Measurements from ENCODE around the gene MB.

Gene MB

GRCh38 chr22:35599364-35599763 lies 17.8 kb downstream of the MB start:
- TF ChIP-seq FOXP2 (optimal IDR thresholded peaks at IDR 0.05; ENCODE audit: borderline replicate concordance, extremely low read depth, extremely low read length, insufficient read depth) = no peak
- no peak for TF ChIP-seq POLR2AphosphoS5 (IDR thresholded peaks at IDR 0.05; ENCODE audit: low read depth, low read length)
- no peak for TF ChIP-seq TAF1 (IDR thresholded peaks at IDR 0.05; ENCODE audit: borderline replicate concordance, insufficient read depth, low read length)
- no peak for TF ChIP-seq SIN3A (IDR thresholded peaks at IDR 0.05; ENCODE audit: borderline replicate concordance, insufficient read depth, low read length)
- TF ChIP-seq, protein P1, sequence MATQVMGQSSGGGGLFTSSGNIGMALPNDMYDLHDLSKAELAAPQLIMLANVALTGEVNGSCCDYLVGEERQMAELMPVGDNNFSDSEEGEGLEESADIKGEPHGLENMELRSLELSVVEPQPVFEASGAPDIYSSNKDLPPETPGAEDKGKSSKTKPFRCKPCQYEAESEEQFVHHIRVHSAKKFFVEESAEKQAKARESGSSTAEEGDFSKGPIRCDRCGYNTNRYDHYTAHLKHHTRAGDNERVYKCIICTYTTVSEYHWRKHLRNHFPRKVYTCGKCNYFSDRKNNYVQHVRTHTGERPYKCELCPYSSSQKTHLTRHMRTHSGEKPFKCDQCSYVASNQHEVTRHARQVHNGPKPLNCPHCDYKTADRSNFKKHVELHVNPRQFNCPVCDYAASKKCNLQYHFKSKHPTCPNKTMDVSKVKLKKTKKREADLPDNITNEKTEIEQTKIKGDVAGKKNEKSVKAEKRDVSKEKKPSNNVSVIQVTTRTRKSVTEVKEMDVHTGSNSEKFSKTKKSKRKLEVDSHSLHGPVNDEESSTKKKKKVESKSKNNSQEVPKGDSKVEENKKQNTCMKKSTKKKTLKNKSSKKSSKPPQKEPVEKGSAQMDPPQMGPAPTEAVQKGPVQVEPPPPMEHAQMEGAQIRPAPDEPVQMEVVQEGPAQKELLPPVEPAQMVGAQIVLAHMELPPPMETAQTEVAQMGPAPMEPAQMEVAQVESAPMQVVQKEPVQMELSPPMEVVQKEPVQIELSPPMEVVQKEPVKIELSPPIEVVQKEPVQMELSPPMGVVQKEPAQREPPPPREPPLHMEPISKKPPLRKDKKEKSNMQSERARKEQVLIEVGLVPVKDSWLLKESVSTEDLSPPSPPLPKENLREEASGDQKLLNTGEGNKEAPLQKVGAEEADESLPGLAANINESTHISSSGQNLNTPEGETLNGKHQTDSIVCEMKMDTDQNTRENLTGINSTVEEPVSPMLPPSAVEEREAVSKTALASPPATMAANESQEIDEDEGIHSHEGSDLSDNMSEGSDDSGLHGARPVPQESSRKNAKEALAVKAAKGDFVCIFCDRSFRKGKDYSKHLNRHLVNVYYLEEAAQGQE (IDR thresholded peaks at IDR 0.05; ENCODE audit: insufficient read depth in 1 of 2, low read depth in 2 of 2, low read length in 2 of 2) = no peak

- TF ChIP-seq SIN3A (IDR thresholded peaks at IDR 0.05; ENCODE audit: borderline replicate concordance, insufficient read depth, low read length) = no peak
- TF ChIP-seq, protein P1 (IDR thresholded peaks at IDR 0.05; ENCODE audit: insufficient read depth in 1 of 2, low read depth in 2 of 2, low read length in 2 of 2) = no peak
- TF ChIP-seq TAF1 (IDR thresholded peaks at IDR 0.05; ENCODE audit: borderline replicate concordance, insufficient read depth, low read length) = no peak
- no peak for TF ChIP-seq POLR2AphosphoS5 (IDR thresholded peaks at IDR 0.05; ENCODE audit: low read depth, low read length)
- no peak for TF ChIP-seq FOXP2 (optimal IDR thresholded peaks at IDR 0.05; ENCODE audit: borderline replicate concordance, extremely low read depth, extremely low read length, insufficient read depth)
These were observed 18.8 kb downstream of the MB start for GRCh38 chr22:35598396-35598710.

GRCh38 chr22:35597692-35598395 lies 19.3 kb downstream of the MB start:
- TF ChIP-seq TAF1 (IDR thresholded peaks at IDR 0.05; ENCODE audit: borderline replicate concordance, insufficient read depth, low read length) (no peak), FOXP2 (optimal IDR thresholded peaks at IDR 0.05; ENCODE audit: borderline replicate concordance, extremely low read depth, extremely low read length, insufficient read depth) (no peak), POLR2AphosphoS5 (IDR thresholded peaks at IDR 0.05; ENCODE audit: low read depth, low read length) (no peak), SIN3A (IDR thresholded peaks at IDR 0.05; ENCODE audit: borderline replicate concordance, insufficient read depth, low read length) (no peak)
- TF ChIP-seq, protein P1 (IDR thresholded peaks at IDR 0.05; ENCODE audit: insufficient read depth in 1 of 2, low read depth in 2 of 2, low read length in 2 of 2) = no peak

GRCh38 chr22:35596821-35597220 lies 20.3 kb downstream of the MB start:
- TF ChIP-seq POLR2AphosphoS5 (IDR thresholded peaks at IDR 0.05; ENCODE audit: low read depth, low read length) (no peak), SIN3A (IDR thresholded peaks at IDR 0.05; ENCODE audit: borderline replicate concordance, insufficient read depth, low read length) (no peak)

DNA sequence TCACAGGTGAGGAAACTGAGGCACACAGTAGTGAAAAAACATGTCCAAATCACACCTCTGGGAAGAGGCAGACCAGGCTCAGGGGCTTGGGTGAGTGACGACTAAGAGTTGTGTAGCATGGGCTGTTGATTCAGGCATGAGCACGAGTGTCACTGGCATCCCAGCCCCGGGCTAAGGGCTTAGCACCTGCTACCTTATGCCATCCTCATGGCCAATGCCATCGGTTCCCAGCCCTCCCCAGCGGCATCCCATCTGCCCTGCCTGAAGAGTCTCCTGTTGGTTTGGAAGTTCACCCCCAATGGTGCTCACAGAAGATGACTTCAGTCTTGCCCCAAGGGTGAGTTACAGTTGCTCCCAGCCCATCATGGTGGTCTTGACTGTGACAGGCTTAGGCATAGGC lies 22.4 kb downstream of the MB start:
- TF ChIP-seq SIN3A (IDR thresholded peaks at IDR 0.05; ENCODE audit: borderline replicate concordance, insufficient read depth, low read length) (no peak), TAF1 (IDR thresholded peaks at IDR 0.05; ENCODE audit: borderline replicate concordance, insufficient read depth, low read length) (no peak), POLR2AphosphoS5 (IDR thresholded peaks at IDR 0.05; ENCODE audit: low read depth, low read length) (no peak), FOXP2 (optimal IDR thresholded peaks at IDR 0.05; ENCODE audit: borderline replicate concordance, extremely low read depth, extremely low read length, insufficient read depth) (no peak)
- TF ChIP-seq, protein P1 (IDR thresholded peaks at IDR 0.05; ENCODE audit: insufficient read depth in 1 of 2, low read depth in 2 of 2, low read length in 2 of 2) = no peak
